ENCODE data around the gene EDRF1.

The EDRF1 gene

GRCh38 chr10:125768219-125768855 lies 48.8 kb downstream of the EDRF1 start:
- peak; percentile 21 for DNase-seq

DNA sequence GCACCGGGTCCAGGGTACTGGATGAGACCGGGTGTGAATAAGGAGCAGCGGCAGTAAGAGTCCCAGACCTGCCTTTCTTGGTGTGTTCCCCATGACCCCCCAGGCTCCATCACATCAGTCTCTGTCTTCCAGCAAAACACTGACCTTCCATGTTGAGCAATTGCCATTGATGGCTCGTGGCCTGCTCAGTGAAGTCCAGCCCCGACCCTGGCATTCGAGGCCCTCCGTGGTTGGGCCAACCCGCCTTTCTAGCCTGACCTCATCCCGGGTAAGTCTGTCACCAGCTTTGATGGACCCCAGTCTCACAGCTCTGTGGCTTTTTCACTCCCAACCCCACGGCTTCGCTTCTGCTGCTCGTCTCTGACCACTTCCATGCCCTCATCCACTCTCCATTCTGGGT lies 49.7 kb downstream of the EDRF1 start:
- DNase-seq: no peak

DNA sequence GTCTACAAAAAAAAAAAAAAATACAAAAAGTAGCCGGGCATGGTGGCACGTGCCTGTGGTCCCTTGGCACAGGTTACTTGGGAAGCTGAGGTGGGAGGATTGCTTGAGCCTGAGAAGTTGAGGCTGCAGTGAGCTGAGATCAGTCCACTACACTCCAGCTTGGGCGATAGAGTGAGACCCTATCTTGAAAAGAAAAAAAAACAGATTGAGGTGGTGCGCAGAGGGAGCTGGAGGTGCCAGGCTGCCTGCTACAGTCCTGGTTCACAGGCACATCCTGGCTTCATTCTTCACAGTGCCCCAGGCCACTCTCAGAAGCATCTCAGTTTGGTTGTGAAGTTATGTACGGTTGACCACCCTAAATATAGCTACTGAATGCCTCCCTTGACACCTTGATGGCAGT lies 51.3 kb downstream of the EDRF1 start:
- no peak for DNase-seq

GRCh38 chr10:125772112-125772863 lies 52.8 kb downstream of the EDRF1 start:
- DNase-seq: no peak

GRCh38 chr10:125772864-125773180 lies 53.3 kb downstream of the EDRF1 start:
- no peak for DNase-seq

DNA sequence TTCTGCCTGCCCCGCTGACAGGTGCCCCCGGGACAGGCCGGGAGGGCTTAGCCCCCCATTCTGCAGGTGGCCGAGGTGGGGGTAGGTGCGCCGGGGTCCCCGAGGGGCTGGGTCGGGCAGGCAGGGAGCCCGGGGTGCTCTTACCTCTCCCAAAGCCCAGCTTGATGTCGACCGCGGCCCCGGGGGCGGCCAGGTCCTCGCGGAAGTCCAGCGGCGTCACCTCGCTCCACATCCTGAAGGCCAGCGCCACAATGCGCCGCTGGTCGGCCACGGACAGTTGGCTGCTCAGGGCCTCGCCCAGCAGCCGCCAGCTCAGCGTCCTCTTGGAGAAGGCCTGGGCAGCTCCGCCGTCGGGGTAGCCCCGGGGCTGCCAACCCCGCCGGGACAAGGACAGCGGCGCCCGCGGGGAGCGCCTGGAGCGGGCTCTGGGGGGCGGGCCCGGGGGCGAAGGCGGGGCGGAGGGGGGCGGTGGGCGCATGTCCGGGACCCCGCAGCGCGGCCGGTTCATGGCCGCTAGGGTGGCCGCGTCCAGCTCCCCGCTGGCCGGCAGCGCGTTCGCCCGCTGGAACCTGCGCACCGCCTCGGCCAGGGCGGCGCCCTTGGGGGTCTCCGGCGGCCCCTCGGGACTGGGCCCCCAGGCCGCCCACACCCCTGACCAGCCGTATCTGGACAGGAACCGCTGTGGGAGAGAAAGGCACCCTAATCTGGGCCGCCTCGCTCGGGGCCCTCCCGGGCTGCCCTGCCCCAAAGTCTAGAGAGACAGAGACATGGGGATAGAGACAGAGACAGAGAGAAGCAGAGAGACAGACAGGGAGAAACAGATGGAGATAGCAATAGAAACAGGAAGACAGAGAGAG lies 54.4 kb downstream of the EDRF1 start:
- DNase-seq: no peak

- no peak for DNase-seq
These were observed 55.2 kb downstream of the EDRF1 start for GRCh38 chr10:125774581-125775191.

DNA sequence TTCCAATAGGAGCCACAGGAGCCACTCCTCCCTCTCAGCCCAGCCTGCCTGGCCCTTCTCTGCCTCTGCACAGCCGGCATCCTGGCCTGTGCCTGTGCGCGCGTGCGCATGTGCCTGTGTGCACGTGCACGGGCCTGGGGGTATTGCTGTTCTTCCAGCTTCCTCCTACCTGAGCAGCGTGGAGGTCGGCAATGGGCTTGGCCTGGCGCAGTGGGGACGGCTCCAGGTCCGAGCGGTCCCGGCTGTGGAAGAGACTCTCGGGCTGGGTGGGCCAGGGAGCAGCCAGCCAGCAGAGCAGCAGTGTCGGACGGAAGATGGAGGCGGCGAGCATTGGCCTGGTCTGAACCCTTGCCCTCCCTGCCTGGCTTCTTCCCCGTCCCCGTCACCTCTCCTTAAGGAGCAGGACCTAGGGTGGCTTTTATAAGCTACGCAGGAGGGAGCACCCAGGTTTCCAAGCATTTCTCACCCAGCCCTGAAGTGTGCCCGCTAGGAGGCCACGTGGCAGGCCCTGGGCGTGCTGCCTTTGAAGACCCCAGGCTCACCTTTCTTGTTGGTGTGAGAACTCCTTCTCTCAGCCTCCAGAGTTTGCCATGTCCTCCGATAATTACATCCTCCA lies 56.1 kb downstream of the EDRF1 start, which contains the start of gene MMP21:
MMP21 (minus strand) TSS at position 331 of the 616 bp plus-strand sequence; CDS start at position 331, 0 bp downstream.
- DNase-seq: no peak

DNA sequence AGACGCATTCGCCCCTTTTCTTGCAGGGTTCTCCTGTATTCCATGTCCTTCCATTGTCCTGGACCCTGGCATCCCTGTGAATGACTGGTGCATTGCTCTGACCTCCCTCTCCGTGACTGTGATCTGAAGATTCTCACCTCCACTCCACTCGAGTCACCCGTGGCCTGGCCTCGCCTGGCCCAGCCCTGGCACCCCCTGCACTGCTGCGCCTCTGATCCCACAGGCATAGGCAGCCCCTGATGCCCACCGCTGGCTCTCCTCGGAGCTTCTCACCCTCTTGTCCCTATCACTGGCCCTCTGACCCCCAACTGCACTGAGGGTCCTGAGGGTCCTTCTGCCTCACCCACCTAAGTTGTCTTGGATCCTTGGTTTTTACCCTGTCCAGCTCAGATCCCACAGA lies 58.3 kb downstream of the EDRF1 start:
- no peak for DNase-seq

- no peak for DNase-seq
These were observed 59.0 kb downstream of the EDRF1 start for GRCh38 chr10:125778556-125778955.

DNA sequence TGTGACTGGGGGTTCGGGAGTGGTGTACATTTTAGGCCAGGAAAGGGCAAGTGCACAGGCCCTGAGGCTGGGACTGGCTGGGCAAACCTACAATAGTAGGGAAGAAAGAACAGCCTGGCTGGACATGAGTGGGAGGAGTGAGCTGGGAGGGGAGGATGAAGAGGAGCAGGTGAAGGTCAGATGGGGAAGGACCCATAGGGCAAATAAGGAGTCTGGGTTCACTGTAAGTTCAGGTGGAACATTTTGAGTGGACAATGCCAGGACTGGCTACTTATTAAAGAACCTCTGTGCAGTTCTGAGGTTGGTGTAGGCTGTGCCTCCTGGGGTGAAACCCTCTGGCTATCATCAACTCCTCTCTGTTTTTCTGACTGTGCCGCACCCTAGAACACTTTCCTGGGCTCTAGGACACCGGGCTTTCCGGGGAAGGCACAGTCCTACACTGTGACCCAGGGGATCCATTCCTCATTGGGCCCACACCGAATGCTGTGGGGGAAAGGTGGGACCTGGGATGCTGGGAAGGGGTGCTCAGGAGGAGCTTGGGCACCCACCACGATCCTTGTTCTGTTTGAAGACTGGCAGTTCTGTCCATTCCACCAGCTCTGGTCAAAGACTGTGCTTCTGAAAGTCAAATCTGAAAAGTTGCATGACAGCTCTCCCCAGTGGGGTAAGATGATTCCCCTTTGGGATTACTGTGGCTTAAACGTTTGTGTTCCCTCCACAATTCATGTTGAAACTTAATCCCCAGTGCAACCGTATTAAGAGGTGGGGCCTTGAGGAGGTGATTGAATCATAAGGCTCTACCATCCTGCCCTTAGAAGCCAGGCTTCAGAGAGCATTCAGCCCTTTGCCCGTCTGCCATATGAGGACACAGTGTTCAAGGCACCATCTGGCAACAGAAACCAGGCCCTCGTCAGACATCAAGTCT lies 60.2 kb downstream of the EDRF1 start:
- no peak for DNase-seq

DNA sequence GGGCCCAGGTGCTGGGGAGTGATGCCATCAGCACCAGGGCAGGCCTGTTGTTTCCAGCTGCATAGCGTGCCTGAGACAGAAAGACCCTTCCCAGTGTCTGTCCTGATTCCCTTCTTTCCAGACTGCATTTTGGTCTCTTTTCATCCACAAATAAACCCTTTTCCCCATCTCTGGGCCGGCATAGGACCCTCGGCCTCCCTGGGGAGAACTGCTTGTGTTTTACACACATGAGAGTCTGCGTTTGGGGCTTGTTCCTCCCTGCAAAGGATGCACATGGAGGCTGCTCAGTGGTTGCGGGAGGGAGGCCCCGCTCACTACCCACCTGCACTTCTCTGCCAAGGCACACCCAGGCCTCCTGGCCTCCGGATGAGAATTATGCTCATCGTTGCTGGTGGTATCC lies 61.9 kb downstream of the EDRF1 start:
- DNase-seq: no peak

GRCh38 chr10:125782054-125782453 lies 62.5 kb downstream of the EDRF1 start:
- DNase-seq: no peak

DNA sequence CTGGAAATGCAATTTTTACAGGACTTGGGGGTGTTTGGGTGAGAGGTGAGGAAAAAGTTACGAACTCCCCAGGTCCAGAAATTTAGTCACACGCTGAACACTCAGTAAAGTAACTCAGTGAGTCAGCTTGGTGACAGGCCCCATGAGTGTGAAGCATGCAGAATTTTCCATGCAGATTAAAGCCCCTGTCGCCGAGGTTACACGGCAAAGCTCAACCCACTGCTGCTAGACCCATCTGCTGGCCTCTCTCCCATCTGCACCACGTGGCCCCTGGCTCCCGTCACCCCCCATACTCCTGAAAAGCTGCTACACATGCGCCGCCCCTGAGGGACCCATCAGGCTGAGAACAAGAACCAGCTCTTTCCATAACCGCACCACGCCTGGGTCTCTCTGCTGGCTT lies 63.1 kb downstream of the EDRF1 start:
- DNase-seq: no peak

DNA sequence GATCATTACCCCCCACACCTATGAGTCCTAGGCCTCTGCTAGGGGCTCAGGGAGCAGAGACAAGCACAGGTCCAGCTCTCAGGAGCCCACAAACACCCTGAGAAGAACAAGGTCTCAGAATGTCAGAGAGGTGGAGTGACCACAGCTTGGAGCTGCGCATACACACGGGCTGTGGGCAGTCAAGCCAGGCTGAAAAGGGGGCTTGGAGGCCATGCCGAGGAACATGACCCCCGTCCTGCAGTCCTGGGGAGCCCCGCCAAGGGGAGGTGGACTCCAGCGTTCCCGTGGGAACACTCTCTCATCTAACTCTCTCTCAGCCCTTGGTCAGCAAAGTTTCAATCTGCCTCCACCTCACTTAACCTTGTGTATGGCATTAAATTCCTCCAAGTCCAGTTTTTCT lies 63.9 kb downstream of the EDRF1 start:
- DNase-seq: no peak

DNA sequence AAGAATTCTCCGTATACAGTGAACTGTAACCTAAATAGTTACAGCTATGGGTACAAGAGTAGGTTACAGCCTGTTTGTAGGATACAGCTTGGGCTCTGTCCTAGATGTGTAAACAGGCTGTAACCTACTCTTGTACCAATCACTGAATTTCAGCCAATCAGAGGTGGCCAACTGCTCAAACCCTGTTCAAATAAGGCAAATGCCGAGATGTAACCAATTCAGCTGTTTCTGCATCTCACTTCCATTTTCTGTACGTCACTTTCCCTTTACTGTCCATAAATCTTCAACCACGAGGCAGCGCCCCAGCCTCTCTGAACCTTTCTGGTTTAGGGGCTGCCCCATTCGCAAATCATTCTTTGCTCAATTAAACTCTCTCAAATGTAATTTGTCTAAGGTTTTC lies 64.4 kb downstream of the EDRF1 start:
- no peak for DNase-seq

DNA sequence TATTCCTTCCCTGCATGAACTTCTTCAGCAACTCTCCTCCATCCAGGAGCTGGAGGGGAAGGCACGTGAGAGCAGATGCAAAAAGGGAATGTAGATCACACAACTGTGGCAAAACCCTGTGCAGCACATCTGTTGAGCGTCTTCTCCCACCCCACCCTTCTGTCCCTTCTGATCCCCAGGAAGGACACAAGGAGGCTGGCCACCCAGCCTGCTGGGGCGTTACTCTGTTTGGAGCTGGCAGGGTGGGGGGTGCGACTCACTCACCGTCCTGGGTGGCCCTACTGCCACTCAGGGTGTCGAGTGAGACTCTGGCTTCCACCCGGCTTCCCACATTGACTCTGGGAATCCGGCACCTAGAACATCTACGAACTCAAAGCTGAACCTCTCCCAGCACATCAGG lies 66.3 kb downstream of the EDRF1 start:
- no peak for DNase-seq

DNA sequence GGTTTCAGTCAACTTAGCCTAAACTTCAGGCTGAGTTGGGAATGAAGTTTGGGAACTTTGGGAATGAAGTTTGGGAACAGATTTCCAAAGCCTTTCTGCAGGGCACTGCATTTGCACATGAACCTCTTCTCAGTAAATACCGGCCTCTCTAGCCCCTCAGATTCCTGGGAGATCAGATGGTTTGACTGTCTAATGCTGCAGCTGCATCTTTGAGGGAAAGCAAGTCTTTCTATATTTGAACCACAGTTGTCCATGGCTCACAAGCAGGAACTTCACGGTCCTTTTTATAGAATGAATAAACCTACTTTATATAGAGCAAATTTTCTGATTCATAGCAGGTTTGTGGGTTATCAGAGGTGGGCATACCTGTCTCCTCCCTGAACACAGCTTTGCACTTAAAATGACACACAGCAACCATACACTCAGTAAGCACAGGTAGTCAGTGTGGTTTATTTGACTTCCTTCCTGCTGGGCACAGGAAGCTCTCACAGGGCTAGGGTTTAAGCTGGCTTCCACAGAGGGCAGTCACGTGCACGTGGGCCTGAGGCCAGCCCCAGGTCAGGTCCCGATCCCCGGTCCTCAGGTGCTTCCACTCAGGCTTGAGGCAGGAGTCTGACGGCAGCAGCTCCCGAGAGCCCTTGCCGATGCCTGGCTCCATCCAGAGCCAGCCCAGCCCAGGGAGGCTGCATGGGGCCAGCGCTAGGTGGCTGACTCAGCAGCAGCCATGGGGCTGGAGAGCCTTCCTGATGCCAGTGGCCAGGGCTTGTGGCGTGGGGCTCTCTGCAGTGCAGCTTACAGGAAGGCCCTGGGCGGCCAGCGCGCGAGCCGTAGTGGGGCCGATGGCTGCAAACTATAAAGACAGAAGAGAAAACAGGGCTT lies 68.9 kb downstream of the EDRF1 start:
- DNase-seq: no peak

DNA sequence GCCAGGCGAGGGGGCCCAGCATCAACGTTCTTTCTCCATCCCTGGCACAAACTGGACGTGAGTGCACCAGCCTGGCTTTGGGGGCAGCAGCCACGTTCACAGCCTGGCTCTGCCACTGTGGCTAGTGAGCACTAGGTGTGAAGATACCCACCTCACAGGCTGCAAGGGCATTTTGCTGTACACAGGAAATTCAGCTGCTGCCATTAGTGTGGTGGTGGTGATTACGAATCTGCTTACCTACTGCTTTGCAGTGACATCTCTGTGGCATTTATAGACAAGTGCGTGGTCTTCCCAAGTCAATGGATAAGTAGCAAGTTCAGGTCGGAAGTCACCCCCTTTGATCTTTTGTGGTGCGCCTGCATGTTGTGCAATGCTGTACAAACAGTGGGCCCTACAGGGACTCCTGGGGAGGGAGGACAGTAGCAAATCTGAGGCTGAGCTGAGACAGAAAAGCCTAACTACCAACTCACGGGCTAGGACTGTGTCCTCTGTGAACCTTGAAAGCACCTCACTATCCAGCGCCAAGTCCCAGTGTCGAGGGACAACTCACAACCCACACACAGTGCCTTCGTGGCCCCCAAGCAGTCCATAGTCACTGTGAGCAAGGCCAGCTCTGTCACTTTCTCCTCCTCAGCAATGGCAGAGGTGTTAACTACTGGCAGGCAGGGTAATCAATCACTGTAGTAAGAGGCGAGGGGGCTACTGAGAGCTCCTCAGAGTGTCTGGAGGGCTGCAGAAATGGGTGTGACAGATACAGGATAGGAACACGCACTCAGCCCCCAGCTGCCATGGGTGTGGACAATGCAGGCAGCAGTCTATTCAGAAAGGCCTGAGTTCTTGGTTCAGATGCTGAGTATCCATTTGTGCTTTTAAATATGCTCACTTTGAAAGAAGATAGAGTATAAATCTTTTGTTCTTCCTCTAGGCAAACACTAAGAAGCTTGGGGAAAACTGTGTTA lies 73.1 kb downstream of the EDRF1 start:
- no peak for DNase-seq

GRCh38 chr10:125795128-125795527 lies 75.6 kb downstream of the EDRF1 start:
- no peak for DNase-seq

All from NCI-H2227 treated with DMSO at 0.1 percent for 48 hours (cell line).